H9 (cell line): ENCODE measurements around the gene CCND3. TPM values are rescaled to one million over a fixed set of nuclear protein-coding genes. Genes with fewer than 3 reads are reported as not detected.

Experiments
- DNase-seq: peaks from one replicate; pipeline ENCODE4 v3.0.0-alpha.2; 2017
- H2AFZ ChIP-seq: one replicate; pipeline ENCODE4 v1.6.1; 2013; ENCODE audit warnings: mild to moderate bottlenecking, low read length, control low read depth, moderate library complexity
- H2AK5ac ChIP-seq: 2 replicates; pipeline ENCODE4 v1.6.1; 2013; ENCODE audit warnings: low read length, control low read depth, mixed read lengths; ENCODE audit not compliant: insufficient read length
- H2BK120ac ChIP-seq: one replicate; pipeline ENCODE4 v1.6.1; 2013; ENCODE audit warnings: low read depth, mild to moderate bottlenecking, low read length, control low read depth, inconsistent platforms; ENCODE audit not compliant: poor library complexity, severe bottlenecking
- H2BK12ac ChIP-seq: 2 replicates; pipeline ENCODE4 v1.6.1; 2013; ENCODE audit warnings: low read length, control low read depth, mixed read lengths, low read depth; ENCODE audit not compliant: insufficient read length
- H2BK15ac ChIP-seq: 2 replicates; pipeline ENCODE4 v1.6.1; 2013; ENCODE audit warnings: low read depth, low read length, control low read depth
- H2BK20ac ChIP-seq: one replicate; pipeline ENCODE4 v1.6.1; 2013; ENCODE audit warnings: low read depth, mild to moderate bottlenecking, low read length, control low read depth, inconsistent platforms; ENCODE audit not compliant: poor library complexity, severe bottlenecking
- H2BK5ac ChIP-seq: 2 replicates; pipeline ENCODE4 v1.6.1; 2013; ENCODE audit warnings: low read length, control low read depth, mixed read lengths; ENCODE audit not compliant: insufficient read length
- H3K14ac ChIP-seq: 2 replicates; pipeline ENCODE4 v1.6.1; 2013; ENCODE audit warnings: low read length, control low read depth; ENCODE audit not compliant: insufficient read depth
- H3K18ac ChIP-seq: 2 replicates; pipeline ENCODE4 v1.6.1; 2013; ENCODE audit warnings: low read depth, mild to moderate bottlenecking, mixed read lengths, low read length, control low read depth; ENCODE audit not compliant: insufficient read length
- H3K23ac ChIP-seq: 2 replicates; pipeline ENCODE4 v1.6.1; 2013; ENCODE audit warnings: low read length, control low read depth, mixed read lengths, low read depth; ENCODE audit not compliant: insufficient read length
- H3K23me2 ChIP-seq: 2 replicates; pipeline ENCODE4 v1.6.1; 2013; ENCODE audit warnings: low read depth, mild to moderate bottlenecking, mixed read lengths, low read length, control low read depth; ENCODE audit not compliant: insufficient read length, poor library complexity, severe bottlenecking
- H3K27ac ChIP-seq: 2 replicates; pipeline ENCODE4 v1.5.1; 2013; ENCODE audit warnings: low read length, control low read depth, mixed read lengths, low read depth; ENCODE audit not compliant: insufficient read length
- H3K27me3 ChIP-seq: 2 replicates; pipeline ENCODE4 v1.6.1; 2013; ENCODE audit warnings: low read length, control low read depth, inconsistent platforms; ENCODE audit not compliant: insufficient read depth
- H3K4ac ChIP-seq: 2 replicates; pipeline ENCODE4 v1.6.1; 2013; ENCODE audit warnings: low read depth, mild to moderate bottlenecking, control low read depth, inconsistent platforms, low read length, moderate library complexity
- H3K4me1 ChIP-seq: 2 replicates; pipeline ENCODE4 v1.6.1; 2013; ENCODE audit warnings: low read length, control low read depth, inconsistent platforms; ENCODE audit not compliant: insufficient read depth
- H3K4me2 ChIP-seq: 2 replicates; pipeline ENCODE4 v1.6.1; 2013; ENCODE audit warnings: low read length, control low read depth, mixed read lengths; ENCODE audit not compliant: insufficient read length, insufficient read depth
- H3K56ac ChIP-seq: 2 replicates; pipeline ENCODE4 v1.6.1; 2013; ENCODE audit warnings: low read depth, mild to moderate bottlenecking, mixed read lengths, low read length, control low read depth; ENCODE audit not compliant: insufficient read length
- H3K79me1 ChIP-seq: 2 replicates; pipeline ENCODE4 v1.6.1; 2013; ENCODE audit warnings: low read depth, mild to moderate bottlenecking, moderate library complexity, low read length, control low read depth, inconsistent platforms; ENCODE audit not compliant: insufficient read depth, poor library complexity, severe bottlenecking
- H3K79me2 ChIP-seq: 2 replicates; pipeline ENCODE4 v1.6.1; 2013; ENCODE audit warnings: low read length, control low read depth, inconsistent platforms; ENCODE audit not compliant: insufficient read depth
- H3K9ac ChIP-seq: 2 replicates; pipeline ENCODE4 v1.6.1; 2013; ENCODE audit warnings: low read length, control low read depth, mixed read lengths; ENCODE audit not compliant: insufficient read length; ENCODE audit errors: extremely low read depth
- H3K9me3 ChIP-seq: one replicate; pipeline ENCODE4 v1.6.1; 2013; ENCODE audit warnings: low read depth, low read length, inconsistent platforms; ENCODE audit not compliant: control insufficient read depth
- H3T11ph ChIP-seq: one replicate; pipeline ENCODE4 v1.6.1; 2013; ENCODE audit warnings: mild to moderate bottlenecking, low read length, control low read depth, inconsistent platforms
- H4K20me1 ChIP-seq: one replicate; pipeline ENCODE4 v1.6.1; 2013; ENCODE audit not compliant: control insufficient read depth, insufficient read length, insufficient read depth
- H4K5ac ChIP-seq: 2 replicates; pipeline ENCODE4 v1.6.1; 2013; ENCODE audit warnings: low read depth, mild to moderate bottlenecking, mixed read lengths, low read length, control low read depth; ENCODE audit not compliant: insufficient read length
- H4K8ac ChIP-seq: replicated peaks from 2 replicates; pipeline ENCODE4 v1.6.1; 2013; ENCODE audit warnings: low read length, control low read depth, mixed read lengths, low read depth; ENCODE audit not compliant: insufficient read length
- H4K91ac ChIP-seq: 2 replicates; pipeline ENCODE4 v1.6.1; 2013; ENCODE audit warnings: low read depth, mild to moderate bottlenecking, moderate library complexity, mixed read lengths, low read length, control low read depth; ENCODE audit not compliant: insufficient read length
- H3K27ac Mint-ChIP-seq, 3 experiments: 2 replicates in 2 of 3; 3 replicates in 1 of 3; pipeline ENCODE4 v1.8.0; 2020 to 2021; ENCODE audit warnings: mixed read lengths in 3 of 3, mild to moderate bottlenecking in 1 of 3, moderate library complexity in 1 of 3
- H3K27me3 Mint-ChIP-seq: 2 replicates; pipeline ENCODE4 v1.8.0; 2021; ENCODE audit warnings: low read depth, mild to moderate bottlenecking, moderate library complexity, mixed read lengths
- H3K36me3 Mint-ChIP-seq, 3 experiments: 2 replicates in 2 of 3; 3 replicates in 1 of 3; pipeline ENCODE4 v1.8.0; 2020 to 2021; ENCODE audit warnings: low read depth in 3 of 3, mixed read lengths in 3 of 3; ENCODE audit not compliant: insufficient read depth in 1 of 3
- H3K4me1 Mint-ChIP-seq, 2 experiments: 2 replicates each; pipeline ENCODE4 v1.8.0; 2020; ENCODE audit warnings: mixed read lengths in 2 of 2
- H3K4me3 Mint-ChIP-seq, 2 experiments: 2 replicates in 1 of 2; 3 replicates in 1 of 2; pipeline ENCODE4 v1.8.0; 2020 to 2021; ENCODE audit warnings: mild to moderate bottlenecking in 2 of 2, mixed read lengths in 2 of 2, moderate library complexity in 1 of 2
- H3K9me3 Mint-ChIP-seq, 2 experiments: 2 replicates in 1 of 2; 3 replicates in 1 of 2; pipeline ENCODE4 v1.8.0; 2020; ENCODE audit warnings: mild to moderate bottlenecking in 2 of 2, mixed read lengths in 2 of 2, moderate library complexity in 1 of 2
- CTCF ChIP-seq: fragments of 200-600 bp; sonication (generic); conservative IDR thresholded peaks from 3 replicates; pipeline ENCODE4 v1.8.0; 2021; ENCODE audit warnings: antibody characterized with exemption, mild to moderate bottlenecking
- WGBS: extraction: QIAGEN DNeasy Blood & Tissue Kit; methylation state at CpG from one replicate; pipeline ENCODE4 v1.1.7; 2013; ENCODE audit warnings: missing lambda C conversion rate, low lambda C conversion rate, mixed read lengths; ENCODE audit not compliant: insufficient read length; ENCODE audit errors: extremely low coverage; 5-methylcytosine and 5-hydroxymethylcytosine counted together
- total RNA-seq: library from RNA; stranded (reverse); gene quantifications from 2 replicates; pipeline ENCODE4 v1.2.1, GENCODE V29; 2021

The CCND3 gene
- total RNA-seq, 1 experiment from 2014 or later: 24.2 TPM

GRCh38 chr6:41932378-41932777 is 9.2 kb downstream of the CCND3 start:
- Mint-ChIP-seq H3K4me1 (peaks cover 7 to 8% of the 10 kb centered on the region in 2 experiments), H3K4me3 (no peak overlapping the region; a peak in 1 of 5 replicates), H3K27ac (no peak overlapping the region), H3K27me3 (no peaks in the 10 kb centered on the region; the same call in 1 of the 2 replicates), H3K9me3 (no peaks in the 10 kb centered on the region), H3K36me3 (peaks cover 44 to 89% (median 71%) of the 10 kb centered on the region in 3 experiments)
- Histone ChIP-seq H4K5ac (no peak overlapping the region), H2BK12ac (no peak overlapping the region), H3K4ac (no peak overlapping the region), H2BK15ac (no peak overlapping the region), H2BK20ac (no peak overlapping the region), H3K79me1 (peaks cover 8% of the 10 kb centered on the region), H4K8ac (no peak overlapping the region), H4K20me1 (peaks cover 3% of the 10 kb centered on the region), H3T11ph (no peak overlapping the region), H2AFZ (no peak overlapping the region), H3K27ac (no peak overlapping the region), H2BK120ac (no peak overlapping the region), H3K56ac (no peak overlapping the region), H3K14ac (no peak overlapping the region), H4K91ac (no peak overlapping the region), H3K23me2 (no peaks in the 10 kb centered on the region), H3K4me1 (no peaks in the 10 kb centered on the region), H3K4me2 (no peak overlapping the region), H3K9ac (no peak overlapping the region), H3K79me2 (no peaks in the 10 kb centered on the region), H3K18ac (no peak overlapping the region), H2AK5ac (no peak overlapping the region), H2BK5ac (no peak overlapping the region), H3K9me3 (no peaks in the 10 kb centered on the region), H3K27me3 (no peaks in the 10 kb centered on the region), H3K23ac (no peak overlapping the region)
- no peak for DNase-seq
- TF ChIP-seq CTCF: no peak
- WGBS: no CpG with 5 or more reads among the region's 15 CpGs
